ENCODE data around the gene EPB41L4A.

Gene EPB41L4A

GRCh38 chr5:112318346-112318745 is 100.7 kb downstream of the EPB41L4A start:
- no peak overlapping the region for H3K27ac ChIP-seq
- no peak for TF ChIP-seq ZFX (IDR thresholded peaks at IDR 0.05; ENCODE audit: borderline replicate concordance)
- TF ChIP-seq, protein P1, sequence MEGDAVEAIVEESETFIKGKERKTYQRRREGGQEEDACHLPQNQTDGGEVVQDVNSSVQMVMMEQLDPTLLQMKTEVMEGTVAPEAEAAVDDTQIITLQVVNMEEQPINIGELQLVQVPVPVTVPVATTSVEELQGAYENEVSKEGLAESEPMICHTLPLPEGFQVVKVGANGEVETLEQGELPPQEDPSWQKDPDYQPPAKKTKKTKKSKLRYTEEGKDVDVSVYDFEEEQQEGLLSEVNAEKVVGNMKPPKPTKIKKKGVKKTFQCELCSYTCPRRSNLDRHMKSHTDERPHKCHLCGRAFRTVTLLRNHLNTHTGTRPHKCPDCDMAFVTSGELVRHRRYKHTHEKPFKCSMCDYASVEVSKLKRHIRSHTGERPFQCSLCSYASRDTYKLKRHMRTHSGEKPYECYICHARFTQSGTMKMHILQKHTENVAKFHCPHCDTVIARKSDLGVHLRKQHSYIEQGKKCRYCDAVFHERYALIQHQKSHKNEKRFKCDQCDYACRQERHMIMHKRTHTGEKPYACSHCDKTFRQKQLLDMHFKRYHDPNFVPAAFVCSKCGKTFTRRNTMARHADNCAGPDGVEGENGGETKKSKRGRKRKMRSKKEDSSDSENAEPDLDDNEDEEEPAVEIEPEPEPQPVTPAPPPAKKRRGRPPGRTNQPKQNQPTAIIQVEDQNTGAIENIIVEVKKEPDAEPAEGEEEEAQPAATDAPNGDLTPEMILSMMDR (IDR thresholded peaks at IDR 0.05): no peak

DNA sequence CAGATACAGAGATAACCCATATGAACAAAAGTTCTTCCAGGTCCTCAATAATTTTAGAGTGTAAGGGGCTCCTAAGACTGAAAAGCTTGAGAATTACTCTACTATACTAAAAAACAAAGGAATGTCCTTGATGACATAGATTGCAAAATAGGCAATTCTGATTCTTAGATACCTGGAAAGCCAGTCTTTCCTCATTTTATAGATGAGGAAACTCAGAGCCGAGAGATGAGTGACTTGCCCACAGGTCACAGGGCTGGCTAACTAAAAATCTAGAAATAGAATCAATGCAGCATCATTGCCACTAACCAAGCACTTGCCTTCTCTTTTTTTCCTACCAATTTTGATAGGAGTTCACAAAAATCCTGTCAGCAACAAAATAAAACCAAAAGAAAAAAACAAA is 101.2 kb downstream of the EPB41L4A start:
- TF ChIP-seq, protein P1 (IDR thresholded peaks at IDR 0.05): no peak
- TF ChIP-seq ZFX (IDR thresholded peaks at IDR 0.05; ENCODE audit: borderline replicate concordance): no peak
- no peak overlapping the region for H3K27ac ChIP-seq

GRCh38 chr5:112316731-112317130 is 102.3 kb downstream of the EPB41L4A start:
- H3K27ac ChIP-seq: no peak overlapping the region
- TF ChIP-seq, protein P1 (IDR thresholded peaks at IDR 0.05): no peak
- no peak for TF ChIP-seq ZFX (IDR thresholded peaks at IDR 0.05; ENCODE audit: borderline replicate concordance)

- TF ChIP-seq ZFX (IDR thresholded peaks at IDR 0.05; ENCODE audit: borderline replicate concordance): no peak
- TF ChIP-seq, protein P1 (IDR thresholded peaks at IDR 0.05): no peak
- no peak overlapping the region for H3K27ac ChIP-seq
These were observed 103.1 kb downstream of the EPB41L4A start for GRCh38 chr5:112316006-112316405.

DNA sequence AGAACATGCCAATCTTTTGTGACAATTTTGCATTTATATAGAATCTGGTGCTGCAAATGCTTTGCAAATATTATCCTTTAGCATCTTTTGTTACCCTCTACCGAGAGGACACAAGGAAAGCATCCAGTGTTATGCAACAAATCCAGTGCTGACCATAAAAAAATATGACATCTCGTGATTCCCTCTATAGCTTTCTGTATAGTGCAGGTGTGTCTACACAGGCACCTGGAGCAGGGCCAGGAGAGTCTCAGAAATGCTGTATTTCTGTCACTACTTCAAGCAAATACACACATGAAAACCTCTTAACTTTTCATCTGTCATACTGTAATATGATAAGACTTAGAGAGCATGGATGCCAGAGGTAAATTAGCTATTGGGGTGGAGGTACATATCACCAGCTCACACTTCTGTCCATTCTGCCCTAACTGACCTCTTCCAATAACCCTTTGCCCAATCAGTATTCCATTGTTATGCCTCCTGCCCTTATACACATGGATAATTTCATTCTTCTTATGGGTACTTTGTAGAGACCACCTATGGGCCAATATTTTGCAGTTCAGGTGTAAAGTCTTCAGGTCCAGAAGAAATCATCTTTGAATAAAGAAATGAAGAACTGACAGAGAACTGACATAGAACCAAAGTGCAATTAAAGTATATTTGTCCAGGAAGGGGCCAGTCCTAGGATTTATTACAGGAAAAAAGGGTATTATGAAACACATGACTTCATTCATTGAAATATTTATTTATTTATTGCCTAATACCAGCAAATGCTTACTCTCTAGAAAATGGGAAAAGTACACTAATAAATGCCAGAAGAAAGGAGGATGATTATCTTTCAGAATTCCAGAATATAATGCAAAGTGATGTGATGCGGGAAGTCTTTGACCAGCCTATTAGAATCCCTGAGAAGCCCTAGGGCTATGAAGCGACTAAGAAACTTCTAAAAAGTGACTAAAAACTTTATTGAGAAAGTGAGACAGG is 106.5 kb downstream of the EPB41L4A start:
- no peak for TF ChIP-seq ZFX (IDR thresholded peaks at IDR 0.05; ENCODE audit: borderline replicate concordance)
- TF ChIP-seq, protein P1 (IDR thresholded peaks at IDR 0.05): no peak
- no peak overlapping the region for H3K27ac ChIP-seq

DNA sequence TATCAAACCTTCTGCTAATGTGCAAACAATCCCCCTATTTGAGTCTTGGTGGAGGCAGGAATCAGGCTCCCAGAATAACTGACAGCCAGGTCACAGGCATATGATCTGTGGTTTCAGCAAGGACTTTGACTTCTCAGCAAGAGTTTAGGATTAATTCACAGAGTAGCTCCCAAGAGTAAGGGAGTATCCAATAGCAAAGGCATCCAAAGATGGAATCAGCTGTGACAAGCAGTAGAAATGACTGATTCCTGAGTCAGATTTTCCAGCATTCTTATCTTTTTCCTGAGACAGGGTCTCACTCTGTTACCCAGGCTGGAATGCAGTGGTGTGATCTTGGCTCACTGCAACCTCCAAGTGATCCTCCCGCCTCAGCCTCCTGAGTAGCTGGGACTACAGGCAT is 108.3 kb downstream of the EPB41L4A start:
- TF ChIP-seq ZFX (IDR thresholded peaks at IDR 0.05; ENCODE audit: borderline replicate concordance): no peak
- TF ChIP-seq, protein P1 (IDR thresholded peaks at IDR 0.05): no peak
- H3K27ac ChIP-seq: no peak overlapping the region

- TF ChIP-seq, protein P1 (IDR thresholded peaks at IDR 0.05): no peak
- TF ChIP-seq ZFX (IDR thresholded peaks at IDR 0.05; ENCODE audit: borderline replicate concordance): no peak
- H3K27ac ChIP-seq: no peak overlapping the region
These were observed 110.5 kb downstream of the EPB41L4A start for GRCh38 chr5:112308608-112309007.
